GM12878 (cell line): Measurements from ENCODE around the gene NSA2.

Source experiments
- ASH2L ChIP-seq: fragments of 300-600, 200-600 bp; sonication (generic); IDR thresholded peaks from 2 replicates; pipeline ENCODE4 v1.6.1; 2017; ENCODE audit warnings: low read depth, mild to moderate bottlenecking, borderline replicate concordance
- BMI1 ChIP-seq: fragments of 450-650 bp; IDR thresholded peaks from 2 replicates; pipeline ENCODE4 v1.6.1; 2016; ENCODE audit warnings: mild to moderate bottlenecking, moderate library complexity, borderline replicate concordance
- CTCF ChIP-seq, 3 experiments: IDR thresholded peaks in 2 of 3; conservative IDR thresholded peaks in 1 of 3; 2 replicates each; pipeline ENCODE4 v1.5.1; 2011; ENCODE audit warnings: low read depth in 3 of 3, low read length in 3 of 3, mild to moderate bottlenecking in 3 of 3, control low read depth in 2 of 3, moderate library complexity in 2 of 3, inconsistent platforms in 1 of 3, mixed read lengths in 1 of 3; ENCODE audit not compliant: control insufficient read depth in 2 of 3, insufficient read depth in 1 of 3; ENCODE audit errors: extremely low read depth in 1 of 3
- HDAC6 ChIP-seq: fragments of 200-600 bp; sonication (generic); IDR thresholded peaks from one replicate; pipeline ENCODE4 v1.8.0; 2017; ENCODE audit warnings: antibody characterized with exemption; ENCODE audit not compliant: unreplicated experiment
- NBN ChIP-seq: fragments of 450-650 bp; IDR thresholded peaks from 2 replicates; pipeline ENCODE4 v1.6.1; 2016
- PBX3 ChIP-seq: IDR thresholded peaks from 2 replicates; pipeline ENCODE4 v1.6.1; 2011; ENCODE audit warnings: mild to moderate bottlenecking, low read depth, low read length, moderate library complexity; ENCODE audit not compliant: insufficient replicate concordance
- REST ChIP-seq: IDR thresholded peaks from 2 replicates; pipeline ENCODE4 v1.6.1; 2012; ENCODE audit warnings: mild to moderate bottlenecking, low read depth, low read length
- TARDBP ChIP-seq: IDR thresholded peaks from 2 replicates; pipeline ENCODE4 v1.6.1; 2016; ENCODE audit warnings: borderline replicate concordance
- TCF12 ChIP-seq: IDR thresholded peaks from 2 replicates; pipeline ENCODE4 v1.6.1; 2011; ENCODE audit warnings: low read depth, mild to moderate bottlenecking, low read length
- ZNF274 ChIP-seq: IDR thresholded peaks from one replicate; pipeline ENCODE4 v1.8.0; 2011; ENCODE audit not compliant: insufficient read length, insufficient read depth

- TF ChIP-seq ZNF274 (no peak), CTCF (IDR thresholded peaks at IDR 0.05 in 2 of 3, conservative IDR thresholded peaks at IDR 0.05 in 1 of 3; ENCODE audit: control insufficient read depth in 2 of 3, extremely low read depth in 1 of 3, insufficient read depth in 1 of 3, low read depth in 3 of 3, low read length in 3 of 3) (no peak), TARDBP (no peak), REST (no peak), TCF12 (no peak), PBX3 (no peak), NBN (no peak), ASH2L (no peak), HDAC6 (no peak), BMI1 (no peak)
Measured at GRCh38 chr5:74801197-74801596, 34.1 kb downstream of the NSA2 start.
